ENCODE data around the gene AP2B1. TPM values are rescaled to one million over a fixed set of nuclear protein-coding genes. Genes with fewer than 3 reads are reported as not detected.
A peak's percentile ranks its signal among the peaks of the same experiment; 100 is the strongest.

AP2B1 gene
- total and polyA plus RNA-seq, 9 of the 15 experiments (the other 6 are each of a cell fraction or from before 2014, with no cell fraction given) = 60.1 to 287 (median 105) TPM

GRCh38 chr17:35764123-35764991, 177.2 kb downstream of the AP2B1 start:
- BruUV-seq (replicated peaks) = no TSS peak
- CTCF ChIA-PET (ENCODE audit: low intra/inter-chr PET ratio) = interaction anchor here (0.6 to 2.9 kb wide), 6 partner anchors 9 to 245 kb away, joined by 3 to 39 read pairs (median 4); partner anchors contain the start of gene TAF15
- peak overlapping the region in 1 of 2 experiments; percentile 84; a peak in 2 of 4 replicates for H3K9ac ChIP-seq (ENCODE audit: insufficient read depth in 1 of 2, low read depth in 2 of 2, low read length in 2 of 2)
- no peak for TF ChIP-seq PRPF4 (IDR thresholded peaks at IDR 0.05; ENCODE audit: insufficient read depth, low read depth, low read length, poor library complexity, severe bottlenecking)
- no peak for TF ChIP-seq MTF1 (CRISPR knock-in tag; IDR thresholded peaks at IDR 0.05; ENCODE audit: borderline replicate concordance)
- TF ChIP-seq ZBTB11 (CRISPR knock-in tag; IDR thresholded peaks at IDR 0.05) = no peak
- TF ChIP-seq CHCHD3 (CRISPR knock-in tag; IDR thresholded peaks at IDR 0.05) = no peak
- no peak for TF ChIP-seq ZNF197 (CRISPR knock-in tag; IDR thresholded peaks at IDR 0.05; ENCODE audit: low read depth)
- TF ChIP-seq ZNF24 (IDR thresholded peaks at IDR 0.05) = peak; percentile 70; the same call in 1 of the 2 replicates
- TF ChIP-seq SNIP1 (IDR thresholded peaks at IDR 0.05; ENCODE audit: low read depth) = no peak
- no peak for TF ChIP-seq MCM5 (IDR thresholded peaks at IDR 0.05; ENCODE audit: low read depth)
- no peak for TF ChIP-seq MBD2 (IDR thresholded peaks at IDR 0.05; ENCODE audit: borderline replicate concordance, low read depth)
- TF ChIP-seq PHB (CRISPR knock-in tag; IDR thresholded peaks at IDR 0.05) = no peak
- TF ChIP-seq ZNF398 (CRISPR knock-in tag; IDR thresholded peaks at IDR 0.05) = no peak
- no peak for TF ChIP-seq HOMEZ (CRISPR knock-in tag; IDR thresholded peaks at IDR 0.05)

More at GRCh38 chr17:35764123-35764991, 177.2 kb downstream of the AP2B1 start:
- WGBS (ENCODE audit: insufficient coverage, low coverage, missing lambda C conversion rate) = 4% methylated on average over 72 of the region's 75 CpGs
- Histone ChIP-seq H3K79me2 (ENCODE audit: control insufficient read depth, insufficient read depth, low read length) (no peaks in the 10 kb centered on the region), H3K27ac (ENCODE audit: extremely low read depth, low read depth, low read length) (no peak overlapping the region), H3K27me3 (ENCODE audit: control insufficient read depth in 2 of 2, insufficient read depth in 2 of 2, low read length in 2 of 2) (peaks cover 32 to 70% of the 10 kb centered on the region in 2 experiments; a peak in 4 of 5 replicates), H3K36me3 (ENCODE audit: control insufficient read depth, insufficient read depth, low read length) (no peaks in the 10 kb centered on the region), H4K20me1 (replicated peaks; ENCODE audit: control insufficient read depth, insufficient read depth, low read length) (no peaks in the 10 kb centered on the region), H3K9me3 (replicated peaks; ENCODE audit: control insufficient read depth, insufficient read depth, low read depth, low read length) (no peaks in the 10 kb centered on the region), H3K9me1 (ENCODE audit: control insufficient read depth, insufficient read depth, low read length) (peaks cover 3% of the 10 kb centered on the region), H3K4me1 (replicated peaks in 1 of 2; ENCODE audit: control insufficient read depth in 2 of 2, insufficient read depth in 2 of 2, low read length in 2 of 2) (peaks cover 0 to 18% of the 10 kb centered on the region in 2 experiments; a peak in 3 of 5 replicates), H3K4me3 (peak overlapping the region; percentile 45), H3K4me2 (ENCODE audit: insufficient read depth, low read length) (peak overlapping the region; percentile 76), H2AFZ (ENCODE audit: low read depth, low read length) (peak overlapping the region; percentile 94)
- in situ Hi-C loops (cut with MboI) = no loop called here
- no peak for FAIRE-seq
- intact Hi-C loops (cut with micrococcal nuclease) = loop anchor here (1.0 to 10.0 kb wide), 2 partner anchors 40 to 180 kb away; partner anchors contain the start of gene LYZL6
- peak; percentile 99 for ATAC-seq
- POLR2A ChIA-PET = interaction anchor here (0.6 to 2.3 kb wide), 6 partner anchors 8 to 1344 kb away, joined by 3 to 13 read pairs (median 3); partner anchors contain the start of gene TAF15
- peak; percentile 91 to 94 (median 92) for DNase-seq (ENCODE audit: extremely low read depth in 1 of 4, low spot score in 3 of 4)

All from K562 (cell line).